Epithelial cell of esophagus (primary cell): ENCODE data around the gene APP.

ENCODE experiments used
- DNase-seq: peaks from one replicate; pipeline ENCODE4 v3.0.0; 2010; ENCODE audit warnings: low read depth
- H3K4me3 ChIP-seq: 2 replicates; pipeline ENCODE4 v1.5.1; 2011; ENCODE audit warnings: mild to moderate bottlenecking, low read length, control low read depth
- TF ChIP-seq, protein P1 (sequence below): IDR thresholded peaks from 2 replicates; pipeline ENCODE4 v1.5.1; 2011; ENCODE audit warnings: low read depth, mild to moderate bottlenecking, low read length, control low read depth, inconsistent platforms; ENCODE audit not compliant: insufficient read depth; ENCODE audit errors: missing control alignments

Gene APP

DNA sequence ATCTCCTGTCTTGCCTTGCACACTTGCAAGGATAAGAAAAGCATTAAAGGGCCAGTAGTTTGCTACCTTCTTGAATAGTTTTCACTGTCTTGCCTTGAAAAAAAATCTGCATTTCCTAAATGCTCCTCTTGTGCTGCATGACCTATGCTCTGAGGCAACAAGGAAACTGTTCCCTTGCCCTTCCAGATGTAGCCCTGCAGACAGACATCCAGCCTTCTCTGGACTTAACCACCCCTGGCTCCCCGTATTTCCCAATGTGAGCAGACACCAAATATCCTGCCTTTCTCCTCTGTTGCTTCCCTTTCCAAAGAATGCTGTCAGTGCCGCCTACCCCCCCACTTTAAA, 258.2 kb downstream of the APP start:
- no peak overlapping the region for H3K4me3 ChIP-seq
- TF ChIP-seq, protein P1, sequence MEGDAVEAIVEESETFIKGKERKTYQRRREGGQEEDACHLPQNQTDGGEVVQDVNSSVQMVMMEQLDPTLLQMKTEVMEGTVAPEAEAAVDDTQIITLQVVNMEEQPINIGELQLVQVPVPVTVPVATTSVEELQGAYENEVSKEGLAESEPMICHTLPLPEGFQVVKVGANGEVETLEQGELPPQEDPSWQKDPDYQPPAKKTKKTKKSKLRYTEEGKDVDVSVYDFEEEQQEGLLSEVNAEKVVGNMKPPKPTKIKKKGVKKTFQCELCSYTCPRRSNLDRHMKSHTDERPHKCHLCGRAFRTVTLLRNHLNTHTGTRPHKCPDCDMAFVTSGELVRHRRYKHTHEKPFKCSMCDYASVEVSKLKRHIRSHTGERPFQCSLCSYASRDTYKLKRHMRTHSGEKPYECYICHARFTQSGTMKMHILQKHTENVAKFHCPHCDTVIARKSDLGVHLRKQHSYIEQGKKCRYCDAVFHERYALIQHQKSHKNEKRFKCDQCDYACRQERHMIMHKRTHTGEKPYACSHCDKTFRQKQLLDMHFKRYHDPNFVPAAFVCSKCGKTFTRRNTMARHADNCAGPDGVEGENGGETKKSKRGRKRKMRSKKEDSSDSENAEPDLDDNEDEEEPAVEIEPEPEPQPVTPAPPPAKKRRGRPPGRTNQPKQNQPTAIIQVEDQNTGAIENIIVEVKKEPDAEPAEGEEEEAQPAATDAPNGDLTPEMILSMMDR = no peak
- DNase-seq = no peak

DNA sequence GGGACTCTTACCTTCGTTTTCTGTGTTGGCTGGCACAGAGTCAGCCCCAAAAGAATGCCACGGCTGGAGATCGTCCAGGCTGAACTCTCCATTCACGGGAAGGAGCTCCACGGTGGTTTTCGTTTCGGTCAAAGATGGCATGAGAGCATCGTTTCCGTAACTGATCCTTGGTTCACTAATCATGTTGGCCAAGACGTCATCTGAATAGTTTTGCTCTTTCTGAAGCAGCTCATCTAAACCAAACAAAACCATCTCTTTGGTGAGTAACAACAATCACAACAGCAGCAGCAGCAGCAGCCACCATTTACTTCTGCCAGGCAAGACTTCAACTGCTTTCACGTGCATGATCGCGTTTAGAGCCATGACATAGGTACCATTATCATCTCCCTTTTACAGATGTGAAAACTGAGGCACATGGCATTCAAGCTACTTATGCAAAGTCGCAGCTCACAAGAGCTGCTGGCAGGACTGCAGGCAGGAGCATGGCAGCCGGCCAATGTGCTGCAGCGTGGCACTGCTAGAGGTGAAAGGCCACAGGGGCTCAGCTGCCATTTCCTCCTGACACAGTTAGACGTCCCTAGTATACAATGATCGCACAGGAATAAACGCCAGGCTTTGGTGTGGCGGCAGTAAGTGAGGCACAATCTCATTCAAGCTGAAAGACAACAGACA, 258.7 kb downstream of the APP start:
- DNase-seq = no peak
- TF ChIP-seq, protein P1 = no peak
- no peak overlapping the region for H3K4me3 ChIP-seq

DNA sequence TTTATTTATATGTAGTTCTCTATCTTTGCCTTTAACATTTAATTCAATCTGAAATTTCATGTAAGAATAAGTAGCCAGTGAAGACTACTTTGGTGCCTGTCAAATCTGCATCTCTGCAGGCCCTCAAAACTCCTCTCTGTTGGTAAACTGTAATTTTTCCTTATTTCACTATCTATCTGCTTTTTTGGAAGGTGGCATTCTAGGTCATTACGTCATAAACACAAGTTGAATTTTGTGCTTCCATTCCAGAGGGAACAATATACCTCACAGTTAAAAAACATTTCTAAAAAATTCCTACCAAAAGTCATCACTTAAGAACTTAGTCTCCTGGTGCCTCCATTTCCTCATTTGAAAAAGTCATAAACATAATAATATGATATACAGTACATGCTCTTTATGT, 259.8 kb downstream of the APP start:
- TF ChIP-seq, protein P1 = no peak
- no peak for DNase-seq
- no peak overlapping the region for H3K4me3 ChIP-seq

DNA sequence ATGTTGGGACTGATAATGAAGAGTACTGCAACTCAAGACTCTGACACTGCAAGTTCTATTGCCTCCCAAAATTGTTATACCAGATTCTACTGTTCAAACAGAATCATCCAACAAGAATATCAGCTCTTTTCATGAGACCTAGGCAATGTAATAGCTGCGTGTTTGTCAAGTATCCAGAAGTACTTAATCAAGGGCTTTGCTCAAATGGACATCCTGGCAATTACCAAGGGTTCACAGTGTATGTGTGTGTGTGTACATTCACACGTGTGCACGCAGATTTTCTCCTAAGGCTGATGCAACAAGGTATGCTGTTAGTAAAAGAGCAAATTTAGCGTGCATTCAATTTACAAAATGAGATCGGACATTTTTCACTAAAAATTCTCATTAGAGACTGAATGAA, 261.2 kb downstream of the APP start:
- TF ChIP-seq, protein P1 = no peak
- no peak for DNase-seq

DNA sequence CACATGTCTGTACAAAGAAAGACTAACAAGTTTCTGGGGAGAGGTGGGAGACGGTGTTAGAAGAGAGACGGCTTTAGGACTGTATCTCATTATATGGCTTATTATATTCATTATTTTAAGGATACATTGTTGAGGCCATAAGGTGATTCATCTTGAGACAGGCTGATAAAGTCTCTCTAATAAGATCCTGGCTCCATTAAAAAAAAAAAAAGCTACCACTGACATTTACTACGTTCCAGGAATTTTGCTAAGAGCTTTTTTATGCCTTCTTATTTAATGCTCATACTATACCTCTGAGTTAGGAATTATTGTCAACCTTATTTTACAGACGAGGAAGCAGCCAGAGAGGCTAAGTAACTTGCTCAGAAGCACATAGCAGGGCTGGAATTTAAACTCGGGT, 262.1 kb downstream of the APP start:
- TF ChIP-seq, protein P1 = no peak
- no peak overlapping the region for H3K4me3 ChIP-seq
- no peak for DNase-seq

More for the DNA sequence above, 261.2 kb downstream of the APP start:
- H3K4me3 ChIP-seq = no peak overlapping the region

DNA sequence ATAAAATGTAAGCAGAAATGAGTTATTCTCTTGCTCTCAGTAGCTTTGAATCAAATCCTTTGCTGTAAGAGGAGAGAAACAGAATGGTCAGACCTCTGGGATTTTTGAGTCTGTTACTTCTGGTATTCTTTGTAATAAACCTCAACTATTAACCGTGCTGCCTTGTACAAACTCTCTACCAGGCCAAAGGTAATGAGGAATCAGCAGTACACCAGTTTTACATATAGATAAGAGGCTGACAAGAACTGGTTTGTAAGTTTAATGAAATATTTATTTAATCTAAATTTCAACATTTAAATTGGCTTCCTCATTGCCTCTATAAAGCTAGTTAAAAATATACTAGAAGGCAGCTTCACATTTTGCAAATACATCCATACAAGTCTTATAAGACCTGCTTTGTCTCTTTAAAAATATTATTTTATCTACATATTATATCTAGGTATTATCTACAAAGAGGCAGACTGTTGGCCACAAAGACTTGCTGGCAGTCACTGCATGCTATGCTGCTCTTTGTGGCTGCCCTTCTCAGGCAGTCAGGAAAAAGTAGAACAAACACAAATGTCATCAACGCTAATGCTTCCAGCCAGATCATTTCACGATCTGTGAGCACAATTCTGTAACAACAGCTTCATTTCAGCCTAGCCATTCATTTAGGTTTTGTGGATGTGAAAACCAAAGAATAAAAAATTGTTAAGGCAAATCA, 262.8 kb downstream of the APP start:
- TF ChIP-seq, protein P1 = no peak
- no peak overlapping the region for H3K4me3 ChIP-seq
- no peak for DNase-seq

DNA sequence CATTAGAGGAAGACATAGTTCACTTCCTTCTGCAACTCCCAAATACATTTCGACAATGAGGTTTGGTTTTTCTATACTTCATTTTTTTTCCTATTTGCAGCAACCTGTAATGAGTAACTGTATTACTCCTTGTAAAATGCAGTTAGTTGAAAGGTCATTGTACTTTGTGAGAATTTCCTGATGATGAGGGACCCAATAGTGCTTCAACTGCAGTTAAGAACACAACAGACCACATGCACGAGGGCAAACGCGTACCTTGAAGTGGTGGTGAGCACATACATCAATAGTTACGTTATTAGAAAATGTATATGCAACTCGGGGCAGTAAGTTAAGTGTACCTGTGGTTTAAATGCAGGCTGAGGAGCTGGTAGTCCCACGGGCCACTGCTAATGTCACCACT, 264.0 kb downstream of the APP start:
- H3K4me3 ChIP-seq = no peak overlapping the region
- DNase-seq = no peak
- TF ChIP-seq, protein P1 = no peak
